Articular chondrocyte of knee joint (primary cell): ENCODE measurements around the gene RRAGA. TPM values are rescaled to one million over a fixed set of nuclear protein-coding genes. Genes with fewer than 3 reads are reported as not detected.

Experiments
- small RNA-seq: library from RNA; depleted of rRNA; stranded (forward); fragments of <200 nt; gene quantifications from one replicate; pipeline ENCODE3, GENCODE V24; 2012
- total RNA-seq: library from RNA; depleted of rRNA; stranded (reverse); fragments of >200 nt; gene quantifications from 2 replicates; pipeline ENCODE4 v1.2.3, GENCODE V29; 2012

The RRAGA gene
- total RNA-seq = 90.7 and 105 TPM in 2 replicates

GRCh38 chr9:19048966-19049916, at the start of gene RRAGA:
Gene RRAGA, plus strand, starts transcription at chr9:19049427. Its CDS starts 233 bp downstream, at chr9:19049660.

GRCh38 chr9:19033015-19033414, 16.2 kb upstream of the RRAGA start, which contains the start of gene SAXO1:
Gene SAXO1, minus strand, starts transcription at chr9:19033209. Its CDS starts 301 bp downstream, at chr9:19032908.

Small RNA genes within 50 kb of the gene (small RNA-seq; reads per million reads assigned to genes)
- gene RF00019 (not detected), gene RNU6-264P (not detected), gene SCARNA8 (40.2 reads per million, percentile 97 among the genes with 10 or more reads in this experiment)

Other genes with a start within 250 kb of the RRAGA start
- gene SAXO1, start 16.2 kb upstream of the RRAGA start, total RNA-seq = 0.13 and 0.22 TPM in 2 replicates
- gene HAUS6, start 53.5 kb downstream of the RRAGA start, total RNA-seq = 17.6 and 19.2 TPM in 2 replicates
- 160 and 184 TPM in 2 replicates for gene PLIN2, start 78.1 kb downstream of the RRAGA start, total RNA-seq
- 76.8 and 77.9 TPM in 2 replicates for gene DENND4C, start 181.3 kb downstream of the RRAGA start, total RNA-seq